ENCODE measurements around the gene CD164. TPM values are rescaled to one million over a fixed set of nuclear protein-coding genes. Genes with fewer than 3 reads are reported as not detected.

CD164 gene
- polyA plus RNA-seq, 1 of the 3 experiments (the other 2 are of a cell fraction): 83.4 TPM

DNA sequence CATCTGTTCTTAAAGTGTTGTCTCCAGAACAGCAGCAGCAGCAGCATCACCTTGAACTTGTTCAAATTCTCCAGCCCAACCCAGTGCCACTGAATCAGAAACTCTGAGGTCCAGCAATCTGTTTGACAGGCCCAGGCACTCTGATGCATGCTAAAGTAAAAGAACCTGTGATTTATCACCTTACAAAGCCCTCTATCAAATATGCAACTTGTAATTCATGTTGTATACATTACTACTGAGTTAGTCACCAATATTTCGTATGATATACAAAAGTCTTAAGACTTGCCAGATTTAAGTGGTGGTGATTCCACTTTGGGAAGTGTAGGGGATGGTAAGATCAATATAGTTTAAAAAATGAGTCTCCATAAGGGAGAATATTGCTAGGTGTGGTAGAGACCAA, 6.0 kb upstream of the CD164 start:
- ChIA-PET CTCF (interaction anchor here (1.2 kb wide), 1 partner anchor 201 kb away, joined by 5 read pairs; no protein-coding TSS in a partner anchor), POLR2A (no interaction called here)
- Histone ChIP-seq H3K4me2 (no peak overlapping the region), H3K27ac (ENCODE audit: low read depth in 2 of 2, low read length in 1 of 2) (no peak overlapping the region), H3K4me1 (ENCODE audit: control insufficient read depth in 1 of 2, insufficient read depth in 2 of 2, low read depth in 1 of 2, low read length in 1 of 2) (peaks cover 6 to 18% of the 10 kb centered on the region in 2 experiments; a peak in 3 of 4 replicates), H4K20me1 (ENCODE audit: insufficient read depth) (no peaks in the 10 kb centered on the region), H3K79me2 (ENCODE audit: insufficient read depth) (no peaks in the 10 kb centered on the region), H3K9me2 (no peaks in the 10 kb centered on the region), H3K4me3 (ENCODE audit: low read depth in 2 of 2, low read length in 1 of 2) (no peak overlapping the region), H3K9me3 (no peaks in the 10 kb centered on the region), H3K36me3 (replicated peaks in 1 of 2; ENCODE audit: control insufficient read depth in 1 of 2, insufficient read depth in 2 of 2, low read length in 1 of 2) (no peaks in the 10 kb centered on the region), H2AFZ (ENCODE audit: low read depth) (no peak overlapping the region), H3F3A (replicated peaks; ENCODE audit: insufficient read depth) (no peaks in the 10 kb centered on the region), H3K27me3 (ENCODE audit: insufficient read depth) (no peaks in the 10 kb centered on the region), H3K9ac (no peak overlapping the region)
- DNase-seq: no peak
- 75% methylated on average over 1 of the region's 1 CpG for WGBS (ENCODE audit: low lambda C conversion rate)
- no peak for TF ChIP-seq MXI1 (IDR thresholded peaks at IDR 0.05; ENCODE audit: low read depth, low read length)

DNA sequence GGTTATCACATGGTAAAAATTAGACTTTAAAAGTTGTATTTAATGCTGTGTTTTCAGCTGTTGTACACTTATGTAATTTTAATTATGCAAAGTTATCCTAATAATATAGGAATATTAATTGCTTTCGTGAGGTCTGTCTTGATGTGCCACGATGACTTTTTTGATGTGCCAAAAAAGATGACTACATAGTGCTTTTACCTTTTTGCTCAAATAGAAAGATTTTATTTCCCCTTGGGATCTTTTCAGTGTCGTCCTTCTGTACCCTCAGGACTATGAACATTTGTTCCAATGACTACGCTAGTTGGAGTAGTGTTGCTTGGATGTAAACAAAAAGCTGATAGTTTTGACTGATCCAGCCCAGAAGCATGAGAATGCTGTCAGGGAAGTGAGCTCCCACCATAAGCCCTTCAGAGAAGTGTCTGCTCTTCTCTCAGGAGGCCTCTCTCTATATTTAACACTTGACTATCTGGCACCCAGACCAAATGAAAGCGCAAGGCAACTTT, 1.2 kb upstream of the CD164 start:
- DNase-seq: no peak
- H3K9me2 ChIP-seq: no peaks in the 10 kb centered on the region
- H3K4me2 ChIP-seq: peak overlapping the region; percentile 87
- CTCF ChIA-PET: interaction anchor here (0.6 to 6.0 kb wide), 48 partner anchors 10 to 946 kb away, joined by 3 to 132 read pairs (median 4); partner anchors contain the start of genes CEP57L1, MICAL1, PPIL6 and SESN1
- H3K9ac ChIP-seq: peak overlapping the region; percentile 95; the same call in 1 of the 2 replicates
- H3K79me2 ChIP-seq (ENCODE audit: insufficient read depth): peaks cover 32% of the 10 kb centered on the region
- peak overlapping the region; percentile 93 for H2AFZ ChIP-seq (ENCODE audit: low read depth)
- H3K36me3 ChIP-seq (replicated peaks in 1 of 2; ENCODE audit: control insufficient read depth in 1 of 2, insufficient read depth in 2 of 2, low read length in 1 of 2): peaks cover 0 to 6% of the 10 kb centered on the region in 2 experiments
- POLR2A ChIA-PET: interaction anchor here (2.5 kb wide), 1 partner anchor 195 kb away, joined by 10 read pairs; no protein-coding TSS in a partner anchor
- peak overlapping the region; percentile 96 to 100 for H3K27ac ChIP-seq (ENCODE audit: low read depth in 2 of 2, low read length in 1 of 2)
- peak overlapping the region; percentile 86 to 95 for H3K4me3 ChIP-seq (ENCODE audit: low read depth in 2 of 2, low read length in 1 of 2)
- WGBS (ENCODE audit: low lambda C conversion rate): 34% methylated on average over 5 of the region's 5 CpGs
- peaks cover 29% of the 10 kb centered on the region for H4K20me1 ChIP-seq (ENCODE audit: insufficient read depth)
- TF ChIP-seq SIN3A (IDR thresholded peaks at IDR 0.05; ENCODE audit: borderline replicate concordance, low read depth, low read length): no peak
- TF ChIP-seq, protein P1, sequence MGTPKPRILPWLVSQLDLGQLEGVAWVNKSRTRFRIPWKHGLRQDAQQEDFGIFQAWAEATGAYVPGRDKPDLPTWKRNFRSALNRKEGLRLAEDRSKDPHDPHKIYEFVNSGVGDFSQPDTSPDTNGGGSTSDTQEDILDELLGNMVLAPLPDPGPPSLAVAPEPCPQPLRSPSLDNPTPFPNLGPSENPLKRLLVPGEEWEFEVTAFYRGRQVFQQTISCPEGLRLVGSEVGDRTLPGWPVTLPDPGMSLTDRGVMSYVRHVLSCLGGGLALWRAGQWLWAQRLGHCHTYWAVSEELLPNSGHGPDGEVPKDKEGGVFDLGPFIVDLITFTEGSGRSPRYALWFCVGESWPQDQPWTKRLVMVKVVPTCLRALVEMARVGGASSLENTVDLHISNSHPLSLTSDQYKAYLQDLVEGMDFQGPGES (IDR thresholded peaks at IDR 0.05; ENCODE audit: low read depth, low read length): no peak
- no peak for TF ChIP-seq GATA2 (CRISPR knock-in tag; IDR thresholded peaks at IDR 0.05)
- TF ChIP-seq CHD2 (IDR thresholded peaks at IDR 0.05; ENCODE audit: low read length, partially characterized antibody): no peak
- no peak for TF ChIP-seq NFIC (IDR thresholded peaks at IDR 0.05; ENCODE audit: borderline replicate concordance)
- TF ChIP-seq FOXJ3 (CRISPR knock-in tag; IDR thresholded peaks at IDR 0.05): no peak
- no peak for TF ChIP-seq RXRA (IDR thresholded peaks at IDR 0.05; ENCODE audit: borderline replicate concordance, low read depth)
- H3K27me3 ChIP-seq (ENCODE audit: insufficient read depth): no peaks in the 10 kb centered on the region
- H3K4me1 ChIP-seq (ENCODE audit: control insufficient read depth in 1 of 2, insufficient read depth in 2 of 2, low read depth in 1 of 2, low read length in 1 of 2): peaks cover 10 to 15% of the 10 kb centered on the region in 2 experiments; a peak in 2 of 4 replicates
- no peaks in the 10 kb centered on the region for H3K9me3 ChIP-seq
- peaks cover 3% of the 10 kb centered on the region for H3F3A ChIP-seq (replicated peaks; ENCODE audit: insufficient read depth)
